SU-DHL-6 (cell line): ENCODE measurements around the gene ITGAE.

Experiments
- CTCF ChIP-seq: fragments of 200-600 bp; sonication (generic); IDR thresholded peaks from one replicate; pipeline ENCODE4 v1.5.1; 2017; ENCODE audit warnings: antibody characterized with exemption, mild to moderate bottlenecking, low read length, moderate library complexity; ENCODE audit not compliant: insufficient read depth, poor library complexity, severe bottlenecking
- EZH2phosphoT487 ChIP-seq: fragments of 200-600 bp; sonication (generic), shearing (Covaris generic); conservative IDR thresholded peaks from 2 replicates; pipeline ENCODE4 v1.6.1; 2018; ENCODE audit warnings: mild to moderate bottlenecking, antibody characterized with exemption, low read length, moderate library complexity, mixed read lengths

GRCh38 chr17:3682033-3682432 is 119.0 kb downstream of the ITGAE start:
- no peak for TF ChIP-seq CTCF
- no peak for TF ChIP-seq EZH2phosphoT487
